CD8-positive, alpha-beta memory T cell (primary cell): Measurements from ENCODE around the gene MBD3. TPM values are rescaled to one million over a fixed set of nuclear protein-coding genes. Genes with fewer than 3 reads are reported as not detected.
"Not testable (repeated sequence)": the region's sequence is repeated elsewhere in the genome, so short reads cannot be mapped to it uniquely, and the experiment has no call there.

Source experiments
- CTCF ChIA-PET: fragments of 350-600 bp; sonication (Branson Sonifier 250); formaldehyde crosslinking; loops from one replicate; lab custom pipeline; 2021; ENCODE audit warnings: antibody characterized with exemption; lab: Charles Lee
- POLR2A ChIA-PET: fragments of 350-600 bp; sonication (Branson Sonifier 250); formaldehyde crosslinking; loops from one replicate; lab custom pipeline; 2021; ENCODE audit warnings: antibody characterized with exemption; lab: Charles Lee
- DNase-seq, 5 donors: peaks; one replicate each; pipeline versions ENCODE4 v3.0.0 to v3.0.0-alpha.2; 2020 to 2022; ENCODE audit warnings: mixed read lengths in 1 of 5
- H3K27ac ChIP-seq: one replicate; pipeline ENCODE4 v1.7.0; 2013; ENCODE audit warnings: low read depth, mild to moderate bottlenecking, low read length, moderate library complexity
- H3K27me3 ChIP-seq: 2 replicates; pipeline ENCODE4 v1.7.0; 2013; ENCODE audit warnings: low read length, mild to moderate bottlenecking; ENCODE audit not compliant: insufficient read depth, poor library complexity, severe bottlenecking
- H3K36me3 ChIP-seq: 2 replicates; pipeline ENCODE4 v1.7.0; 2013; ENCODE audit warnings: mild to moderate bottlenecking, low read length, moderate library complexity; ENCODE audit not compliant: insufficient read depth
- H3K4me1 ChIP-seq: 2 replicates; pipeline ENCODE4 v1.7.0; 2013; ENCODE audit warnings: mild to moderate bottlenecking, low read length, moderate library complexity; ENCODE audit not compliant: insufficient read depth
- H3K4me3 ChIP-seq: 2 replicates; pipeline ENCODE4 v1.7.0; 2013; ENCODE audit warnings: mild to moderate bottlenecking, low read length
- H3K9me3 ChIP-seq: 2 replicates; pipeline ENCODE4 v1.7.0; 2013; ENCODE audit warnings: mild to moderate bottlenecking, low read length
- H3K27ac Mint-ChIP-seq, 8 donors: one replicate each; pipeline ENCODE4 v1.8.0; 2020 to 2021; ENCODE audit warnings: mixed read lengths in 8 of 8, mild to moderate bottlenecking in 6 of 8, inconsistent platforms in 3 of 8, moderate library complexity in 3 of 8
- H3K27me3 Mint-ChIP-seq, 2 donors: one replicate each; pipeline ENCODE4 v1.8.0; 2020 to 2021; ENCODE audit warnings: mixed read lengths in 2 of 2, mild to moderate bottlenecking in 1 of 2, moderate library complexity in 1 of 2
- H3K36me3 Mint-ChIP-seq, 3 donors: one replicate each; pipeline ENCODE4 v1.8.0; 2020 to 2021; ENCODE audit warnings: mixed read lengths in 3 of 3, inconsistent platforms in 1 of 3, mild to moderate bottlenecking in 1 of 3
- H3K4me1 Mint-ChIP-seq, 3 donors: one replicate each; pipeline ENCODE4 v1.8.0; 2020 to 2021; ENCODE audit warnings: mixed read lengths in 3 of 3, inconsistent platforms in 1 of 3, mild to moderate bottlenecking in 1 of 3
- H3K4me3 Mint-ChIP-seq, 7 donors: one replicate each; pipeline ENCODE4 v1.8.0; 2020 to 2021; ENCODE audit warnings: mixed read lengths in 7 of 7, mild to moderate bottlenecking in 6 of 7, moderate library complexity in 4 of 7, inconsistent platforms in 2 of 7
- H3K9me3 Mint-ChIP-seq, 5 donors: one replicate each; pipeline ENCODE4 v1.8.0; 2020 to 2022; ENCODE audit warnings: mixed read lengths in 5 of 5, mild to moderate bottlenecking in 3 of 5, moderate library complexity in 2 of 5, inconsistent platforms in 1 of 5
- polyA plus RNA-seq: library from polyadenylated mRNA; unstranded; fragments of 300-500 nt; fragmentation: Illumina TruSeq; gene quantifications from one replicate; pipeline ENCODE4 v1.2.3, GENCODE V29; 2021
- total RNA-seq, 2 experiments: library from RNA; stranded (reverse); gene quantifications; one replicate each; pipeline ENCODE4 v1.2.3, GENCODE V29; 2021

Gene MBD3
- total and polyA plus RNA-seq, 3 experiments from 2014 or later: 13.7 to 138 (median 127) TPM

DNA sequence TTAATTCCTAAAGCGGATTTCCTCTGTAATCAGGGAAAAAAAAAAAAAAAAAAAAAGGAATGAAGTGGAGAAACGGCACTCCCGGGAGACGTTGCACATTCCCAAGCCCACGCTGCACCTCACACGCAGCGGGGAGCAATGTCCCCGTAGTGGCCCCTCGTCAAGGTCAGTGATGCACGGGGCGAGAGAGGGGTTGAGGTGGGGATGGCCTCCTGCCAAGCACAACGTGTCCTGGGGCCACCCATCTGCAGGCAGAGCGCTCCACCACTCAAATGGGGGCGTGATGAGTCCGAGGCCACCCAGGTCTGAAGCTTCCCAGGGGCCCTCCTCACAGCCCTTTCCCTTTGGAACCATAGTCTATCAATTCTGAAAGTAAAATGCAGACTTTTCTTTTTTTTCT, 53.7 kb downstream of the MBD3 start:
- CTCF ChIA-PET: no interaction called here
- H3K4me1 ChIP-seq: no peaks in the 10 kb centered on the region
- no peaks in the 10 kb centered on the region for H3K27me3 ChIP-seq
- no peak for DNase-seq
- POLR2A ChIA-PET: no interaction called here
- Mint-ChIP-seq H3K4me1 (no peaks in the 10 kb centered on the region), H3K9me3 (no peaks in the 10 kb centered on the region), H3K36me3 (no peaks in the 10 kb centered on the region), H3K4me3 (no peak overlapping the region), H3K27ac (no peak overlapping the region), H3K27me3 (peaks cover 21 to 28% of the 10 kb centered on the region in 2 donors)
- H3K27ac ChIP-seq: no peak overlapping the region
- H3K36me3 ChIP-seq: no peaks in the 10 kb centered on the region
- H3K9me3 ChIP-seq: no peaks in the 10 kb centered on the region
- H3K4me3 ChIP-seq: no peak overlapping the region

DNA sequence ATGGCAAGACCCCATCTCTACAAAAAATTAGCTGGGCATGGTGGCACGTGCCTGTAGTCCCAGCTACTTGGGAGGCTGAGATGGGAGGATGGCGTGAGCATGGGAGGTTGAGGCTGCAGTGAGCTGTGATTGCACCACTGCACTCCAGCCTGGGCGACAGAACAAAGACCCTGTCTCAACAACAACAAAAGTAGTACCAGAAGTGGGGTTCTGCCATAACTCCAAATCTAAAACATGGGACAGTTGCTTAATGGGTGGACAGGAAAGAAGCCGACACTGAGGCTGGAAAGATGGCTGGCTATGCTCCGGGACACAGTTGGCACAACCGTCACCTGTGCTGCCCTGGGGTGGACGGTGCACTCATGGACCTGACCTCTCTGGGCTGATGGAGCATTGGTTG, 57.0 kb downstream of the MBD3 start:
- peaks cover 23 to 24% of the 10 kb centered on the region in 2 donors for H3K27me3 Mint-ChIP-seq
- H3K27ac ChIP-seq, H3K36me3 Mint-ChIP-seq, H3K27ac Mint-ChIP-seq, POLR2A ChIA-PET, H3K4me1 ChIP-seq, H3K4me3 ChIP-seq, H3K4me3 Mint-ChIP-seq, H3K9me3 Mint-ChIP-seq, H3K27me3 ChIP-seq, H3K4me1 Mint-ChIP-seq, DNase-seq, H3K36me3 ChIP-seq, H3K9me3 ChIP-seq: not testable (repeated sequence)
- CTCF ChIA-PET: interaction anchor here (2.6 kb wide), 1 partner anchor 11 kb away, joined by 7 read pairs; no protein-coding TSS in a partner anchor

DNA sequence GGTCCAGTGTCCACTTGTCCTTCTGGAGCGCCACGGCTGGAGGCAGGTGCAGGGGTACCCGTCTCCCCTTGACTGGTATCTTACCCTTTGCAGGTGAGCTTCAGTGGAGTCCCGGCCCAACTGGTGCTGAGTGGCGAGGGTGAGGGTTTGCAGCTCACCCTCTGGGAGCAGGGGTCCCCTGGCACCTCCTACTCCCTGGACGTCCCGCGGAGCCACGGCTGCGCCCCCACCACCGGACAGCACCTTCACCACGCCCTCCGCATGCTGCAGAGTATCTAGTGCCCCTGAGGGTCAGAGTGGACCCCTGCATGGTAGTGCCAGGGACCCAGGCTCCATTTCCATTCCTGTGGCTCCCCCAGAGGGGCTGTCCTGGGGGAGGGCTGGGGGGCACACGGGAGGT, 57.7 kb downstream of the MBD3 start:
- Mint-ChIP-seq H3K4me1 (no peaks in the 10 kb centered on the region), H3K27ac (no peak overlapping the region), H3K4me3 (no peak overlapping the region), H3K36me3 (no peaks in the 10 kb centered on the region), H3K9me3 (no peaks in the 10 kb centered on the region), H3K27me3 (peaks cover 21 to 26% of the 10 kb centered on the region in 2 donors)
- ChIA-PET POLR2A (no interaction called here), CTCF (interaction anchor here (0.8 kb wide), 1 partner anchor 9 kb away, joined by 3 read pairs; no protein-coding TSS in a partner anchor)
- no peak overlapping the region for H3K4me3 ChIP-seq
- H3K9me3 ChIP-seq: no peaks in the 10 kb centered on the region
- no peaks in the 10 kb centered on the region for H3K27me3 ChIP-seq
- no peak overlapping the region for H3K27ac ChIP-seq
- H3K36me3 ChIP-seq: no peaks in the 10 kb centered on the region
- no peaks in the 10 kb centered on the region for H3K4me1 ChIP-seq
- no peak for DNase-seq

DNA sequence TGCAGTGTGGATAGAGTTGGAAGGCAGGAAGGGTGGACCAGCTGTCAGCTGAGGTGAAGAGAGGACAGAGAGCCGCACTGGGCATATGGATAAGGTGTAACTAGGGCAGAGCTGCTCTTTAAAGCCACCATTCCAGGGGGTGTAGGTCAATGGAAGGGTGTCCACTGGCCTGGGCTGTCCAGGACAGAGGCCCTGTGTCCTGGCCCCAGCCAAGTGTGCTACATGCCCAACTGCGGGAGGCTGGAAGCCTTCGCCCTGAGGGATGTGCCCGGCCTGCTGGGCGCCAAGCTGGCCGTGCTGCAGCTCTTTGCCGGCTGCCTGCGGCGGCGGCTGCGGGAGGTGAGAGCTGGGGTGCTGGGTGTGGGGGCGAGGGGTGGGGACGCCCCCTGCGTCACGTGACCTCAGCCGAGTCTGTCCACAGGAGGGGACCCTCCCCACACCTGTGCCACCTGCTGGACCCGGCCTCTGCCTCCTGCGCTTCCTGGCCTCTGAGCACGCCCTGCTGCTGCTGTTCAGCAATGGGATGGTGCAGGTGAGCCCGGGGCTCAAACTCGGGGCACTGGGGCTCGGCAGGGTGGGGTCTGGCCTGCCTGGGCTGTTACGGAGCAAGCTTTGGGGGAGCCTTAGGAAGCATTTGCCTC, 59.0 kb downstream of the MBD3 start:
- Histone ChIP-seq H3K27ac (no peak overlapping the region), H3K36me3 (no peaks in the 10 kb centered on the region), H3K4me1 (no peaks in the 10 kb centered on the region), H3K9me3 (no peaks in the 10 kb centered on the region), H3K4me3 (no peak overlapping the region), H3K27me3 (no peaks in the 10 kb centered on the region)
- POLR2A ChIA-PET: no interaction called here
- no peak overlapping the region for H3K4me3 Mint-ChIP-seq
- H3K36me3 Mint-ChIP-seq: no peaks in the 10 kb centered on the region
- DNase-seq: no peak
- peaks cover 22 to 23% of the 10 kb centered on the region in 2 donors for H3K27me3 Mint-ChIP-seq
- H3K9me3 Mint-ChIP-seq: no peaks in the 10 kb centered on the region
- no peaks in the 10 kb centered on the region for H3K4me1 Mint-ChIP-seq
- CTCF ChIA-PET: no interaction called here
- H3K27ac Mint-ChIP-seq: no peak overlapping the region

DNA sequence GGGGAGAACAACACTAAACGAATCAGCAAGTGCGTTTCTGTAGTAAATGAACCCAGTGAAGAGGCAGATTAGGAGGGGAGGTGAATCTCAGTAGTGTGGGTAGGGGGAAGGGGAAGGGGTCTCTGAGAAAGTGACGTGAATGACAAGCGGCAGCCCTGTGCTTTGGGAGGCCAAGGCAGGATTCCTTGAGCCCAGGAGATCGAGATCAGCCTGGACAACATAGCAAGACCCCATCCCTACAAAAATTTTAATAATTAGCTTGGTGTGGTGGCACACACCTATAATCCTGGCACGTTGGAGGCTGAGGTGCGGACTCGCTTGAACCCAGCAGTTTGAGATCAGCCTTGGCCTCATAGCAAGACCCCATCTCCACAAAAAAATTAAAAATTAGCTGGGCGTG, 60.7 kb downstream of the MBD3 start:
- no peak overlapping the region for H3K4me3 Mint-ChIP-seq
- Histone ChIP-seq H3K9me3 (no peaks in the 10 kb centered on the region), H3K4me3 (no peak overlapping the region), H3K4me1 (no peaks in the 10 kb centered on the region), H3K36me3 (no peaks in the 10 kb centered on the region), H3K27me3 (no peaks in the 10 kb centered on the region), H3K27ac (no peak overlapping the region)
- peaks cover 23 to 31% of the 10 kb centered on the region in 2 donors for H3K27me3 Mint-ChIP-seq
- no peaks in the 10 kb centered on the region for H3K4me1 Mint-ChIP-seq
- DNase-seq: no peak
- POLR2A ChIA-PET: no interaction called here
- H3K27ac Mint-ChIP-seq: no peak overlapping the region
- CTCF ChIA-PET: interaction anchor here (1.6 kb wide), 1 partner anchor 14 kb away, joined by 6 read pairs; no protein-coding TSS in a partner anchor
- H3K9me3 Mint-ChIP-seq: no peaks in the 10 kb centered on the region
- no peaks in the 10 kb centered on the region for H3K36me3 Mint-ChIP-seq

DNA sequence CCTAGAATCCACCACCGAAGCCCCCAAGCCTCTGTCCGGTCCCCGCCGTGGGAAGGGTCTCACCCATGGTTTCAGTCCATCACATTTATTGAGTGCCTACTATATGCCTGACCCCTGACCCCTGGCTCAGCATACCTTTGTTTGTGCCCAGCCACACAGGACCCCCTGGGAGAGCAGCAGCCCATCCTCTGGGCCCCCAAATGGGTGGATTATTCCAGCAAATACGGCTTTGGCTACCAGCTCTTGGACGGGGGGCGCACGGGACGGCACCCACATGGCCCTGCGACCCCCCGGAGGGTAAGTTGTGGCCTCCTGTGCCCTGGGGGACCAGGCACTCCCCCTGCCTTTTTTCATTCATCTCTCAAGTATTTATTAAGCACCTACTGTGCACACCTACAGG, 61.1 kb downstream of the MBD3 start:
- Mint-ChIP-seq H3K27me3 (peaks cover 25 to 34% of the 10 kb centered on the region in 2 donors), H3K4me3 (no peak overlapping the region), H3K4me1 (no peaks in the 10 kb centered on the region), H3K36me3 (no peaks in the 10 kb centered on the region), H3K27ac (no peak overlapping the region), H3K9me3 (no peaks in the 10 kb centered on the region)
- Histone ChIP-seq H3K27ac (no peak overlapping the region), H3K9me3 (no peaks in the 10 kb centered on the region), H3K4me3 (no peak overlapping the region), H3K27me3 (no peaks in the 10 kb centered on the region), H3K4me1 (no peaks in the 10 kb centered on the region), H3K36me3 (no peaks in the 10 kb centered on the region)
- no peak for DNase-seq
- ChIA-PET POLR2A (no interaction called here), CTCF (interaction anchor here (1.6 kb wide), 1 partner anchor 15 kb away, joined by 6 read pairs; no protein-coding TSS in a partner anchor)

DNA sequence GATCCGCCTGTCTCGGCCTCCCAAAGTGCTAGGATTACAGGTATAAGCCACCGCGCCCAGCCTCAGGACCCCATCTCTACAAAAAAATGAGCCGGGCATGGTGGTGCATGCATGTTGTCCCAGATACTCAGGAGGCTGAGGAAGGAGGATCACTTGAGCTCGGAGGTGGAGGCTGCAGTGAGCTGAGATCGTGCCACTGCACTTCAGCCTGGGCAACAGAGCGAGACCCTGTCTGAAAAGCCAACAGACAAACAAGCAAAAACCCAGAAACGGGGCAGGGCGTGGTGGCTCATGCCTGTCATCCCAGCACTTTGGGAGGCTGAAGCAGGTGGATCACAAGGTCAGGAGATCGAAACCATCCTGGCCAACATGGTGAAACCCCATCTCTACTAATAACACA, 61.8 kb downstream of the MBD3 start:
- H3K27me3 ChIP-seq, H3K27ac Mint-ChIP-seq, DNase-seq, H3K27ac ChIP-seq, POLR2A ChIA-PET, H3K4me1 ChIP-seq, H3K9me3 Mint-ChIP-seq, H3K4me1 Mint-ChIP-seq, H3K36me3 Mint-ChIP-seq, H3K4me3 Mint-ChIP-seq, H3K36me3 ChIP-seq, H3K4me3 ChIP-seq, H3K9me3 ChIP-seq: not testable (repeated sequence)
- H3K27me3 Mint-ChIP-seq: peaks cover 29 to 41% of the 10 kb centered on the region in 2 donors
- CTCF ChIA-PET: interaction anchor here (1.6 kb wide), 1 partner anchor 16 kb away, joined by 6 read pairs; no protein-coding TSS in a partner anchor

DNA sequence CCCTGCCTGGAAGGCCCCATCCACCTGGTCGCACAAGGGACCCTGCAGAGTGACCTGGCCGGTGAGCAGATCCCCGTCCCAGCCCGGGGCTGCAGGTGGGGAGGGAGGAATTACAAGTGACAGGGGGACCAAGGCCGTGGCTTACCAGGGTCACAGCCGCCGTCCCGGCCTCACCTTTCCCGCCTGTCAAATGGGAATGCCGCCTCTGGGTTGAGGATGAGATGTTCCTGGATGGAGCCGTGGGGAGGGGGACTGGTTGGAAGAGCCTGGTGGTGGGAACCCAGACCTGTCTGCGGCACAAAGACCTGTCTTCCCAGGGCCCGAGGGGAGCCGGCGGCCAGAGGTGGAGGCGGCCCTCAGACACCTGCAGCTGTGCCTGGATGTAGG, 63.2 kb downstream of the MBD3 start:
- H3K4me3 ChIP-seq: no peak overlapping the region
- H3K9me3 Mint-ChIP-seq: peaks cover 0 to 4% (median 0%) of the 10 kb centered on the region in 5 donors
- H3K9me3 ChIP-seq: no peaks in the 10 kb centered on the region
- ChIA-PET CTCF (no interaction called here), POLR2A (no interaction called here)
- no peak for DNase-seq
- H3K27ac Mint-ChIP-seq: no peak overlapping the region
- H3K27me3 ChIP-seq: peaks cover 7% of the 10 kb centered on the region
- no peaks in the 10 kb centered on the region for H3K36me3 Mint-ChIP-seq
- H3K27ac ChIP-seq: no peak overlapping the region
- H3K4me3 Mint-ChIP-seq: no peak overlapping the region
- H3K36me3 ChIP-seq: no peaks in the 10 kb centered on the region
- H3K27me3 Mint-ChIP-seq: peaks cover 30 to 47% of the 10 kb centered on the region in 2 donors
- H3K4me1 Mint-ChIP-seq: peaks cover 4 to 6% (median 5%) of the 10 kb centered on the region in 3 donors
- H3K4me1 ChIP-seq: no peaks in the 10 kb centered on the region
